GM10248 (cell line): Measurements from ENCODE around the gene BTD.
"Not testable (repeated sequence)": the region's sequence is repeated elsewhere in the genome, so short reads cannot be mapped to it uniquely, and the experiment has no call there.

Experiments used
- CTCF ChIA-PET: fragments of 300-600 bp; sonication (Branson Sonifier 250); formaldehyde crosslinking; extraction: SDS; loops from one replicate; lab custom pipeline; 2021; ENCODE audit warnings: antibody characterized with exemption; lab: Yijun Ruan, JAX
- POLR2A ChIA-PET: fragments of 350-650 bp; sonication (Branson Sonifier 250); formaldehyde crosslinking; extraction: SDS; loops from one replicate; lab custom pipeline; 2020; ENCODE audit warnings: antibody characterized with exemption; lab: Yijun Ruan, JAX
- DNase-seq: peaks from one replicate; pipeline ENCODE4 v3.0.0; 2012; ENCODE audit errors: extremely low spot score
- CTCF ChIP-seq: IDR thresholded peaks from 2 replicates; pipeline ENCODE4 v1.5.1; 2012; ENCODE audit warnings: mild to moderate bottlenecking, low read depth; ENCODE audit errors: extremely low read depth, missing control alignments, control extremely low read depth

Gene BTD

GRCh38 chr3:15595955-15596354 is 5.6 kb upstream of the BTD start:
- no peak for DNase-seq
- CTCF ChIA-PET = no interaction called here
- POLR2A ChIA-PET = no interaction called here
- TF ChIP-seq CTCF = no peak

GRCh38 chr3:15601046-15601398 is 523 bp upstream of the BTD start:
- no peak for TF ChIP-seq CTCF
- ChIA-PET POLR2A (interaction anchor here (0.5 to 1.3 kb wide), 3 partner anchors 12 to 45 kb away, joined by 3 to 6 read pairs (median 3); no protein-coding TSS in a partner anchor), CTCF (interaction anchor here (0.8 to 1.3 kb wide), 3 partner anchors 30 to 378 kb away, joined by 3 to 4 read pairs (median 3); no protein-coding TSS in a partner anchor)
- no peak for DNase-seq

- ChIA-PET CTCF (interaction anchor here (0.8 to 1.3 kb wide), 3 partner anchors 9 to 380 kb away, joined by 3 to 4 read pairs (median 3); no protein-coding TSS in a partner anchor), POLR2A (interaction anchor here (0.6 to 1.3 kb wide), 2 partner anchors 22 to 130 kb away, joined by 3 to 4 read pairs; no protein-coding TSS in a partner anchor)
- no peak for DNase-seq
- no peak for TF ChIP-seq CTCF
These were observed 596 bp downstream of the BTD start for GRCh38 chr3:15602146-15602536.

DNA sequence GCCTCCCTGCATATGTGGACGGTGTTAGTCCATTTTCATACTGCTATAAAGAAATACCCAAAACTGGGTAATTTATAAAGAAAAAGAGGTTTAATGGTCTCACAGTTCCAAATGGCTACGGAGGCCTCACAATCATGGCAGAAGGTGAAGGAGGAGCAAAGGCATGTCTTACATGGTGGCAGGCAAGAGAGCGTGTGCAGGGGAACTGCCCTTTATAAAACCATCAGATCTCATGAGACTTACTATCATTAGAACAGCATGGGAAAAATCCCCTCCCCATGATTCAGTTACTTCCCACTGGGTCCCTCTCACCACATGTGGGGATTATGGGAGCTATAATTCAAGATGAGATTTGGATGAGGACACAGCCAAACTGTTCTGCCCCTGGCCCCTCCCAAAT is 1.3 kb downstream of the BTD start:
- POLR2A ChIA-PET, DNase-seq: not testable (repeated sequence)
- CTCF ChIA-PET = interaction anchor here (1.4 kb wide), 1 partner anchor 13 kb away, joined by 5 read pairs; no protein-coding TSS in a partner anchor

DNA sequence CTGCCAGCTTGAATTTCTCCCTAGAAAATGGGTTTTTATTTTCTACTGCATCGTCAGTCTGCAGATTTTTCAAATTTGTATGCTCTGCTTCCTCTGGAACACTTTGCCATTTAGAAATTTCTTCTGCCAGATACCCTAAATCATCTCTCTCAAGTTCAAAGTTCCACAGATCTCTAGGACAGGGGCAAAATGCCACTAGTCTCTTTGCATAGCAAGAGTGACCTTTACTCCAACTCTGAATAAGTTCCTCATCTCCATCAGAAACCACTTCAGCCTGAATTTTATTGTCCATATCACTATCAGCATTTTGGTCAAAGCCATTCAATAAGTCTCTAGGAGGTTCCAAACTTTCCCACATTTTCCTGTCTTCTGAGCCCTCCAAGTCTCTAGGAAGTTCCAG is 3.0 kb downstream of the BTD start:
- CTCF ChIA-PET, POLR2A ChIA-PET: not testable (repeated sequence)

DNA sequence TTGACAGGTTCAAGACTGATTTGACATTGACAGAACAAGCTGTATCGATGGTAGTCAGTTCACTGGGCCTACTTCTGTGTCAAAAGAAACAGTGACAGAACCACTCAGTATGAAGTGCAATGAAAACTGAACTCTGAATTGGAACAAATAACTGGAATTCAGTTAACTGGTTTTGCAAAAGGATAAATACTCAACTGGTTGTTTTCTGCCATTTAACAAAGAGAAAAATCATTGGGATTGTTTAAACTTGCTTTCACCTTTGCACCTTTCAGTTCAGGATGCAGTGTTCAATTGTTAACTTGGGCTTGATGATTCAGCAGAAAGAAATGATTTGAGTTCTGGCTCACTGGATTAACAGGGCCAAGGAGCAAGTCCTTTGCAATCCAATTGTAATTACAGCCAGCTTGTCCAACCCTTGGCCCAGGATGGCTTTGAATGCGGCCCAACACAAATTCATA is 4.9 kb downstream of the BTD start:
- ChIA-PET POLR2A (interaction anchor here (0.7 kb wide), 1 partner anchor 78 kb away, joined by 6 read pairs; no protein-coding TSS in a partner anchor), CTCF (interaction anchor here (0.9 to 2.0 kb wide), 2 partner anchors 18 to 20 kb away, joined by 3 to 9 read pairs; no protein-coding TSS in a partner anchor)
- DNase-seq = no peak
- TF ChIP-seq CTCF = no peak

More for the DNA sequence above, 3.0 kb downstream of the BTD start:
- DNase-seq = not testable (repeated sequence)

GRCh38 chr3:15610082-15610759 is 8.7 kb downstream of the BTD start:
- no peak for TF ChIP-seq CTCF
- ChIA-PET POLR2A (no interaction called here), CTCF (interaction anchor here (1.5 to 1.6 kb wide), 2 partner anchors 8 to 202 kb away, joined by 4 to 5 read pairs; partner anchors contain the start of genes BTD and HACL1)
- no peak for DNase-seq
